ENCODE data around the gene TMEM186. TPM values are rescaled to one million over a fixed set of nuclear protein-coding genes. Genes with fewer than 3 reads are reported as not detected.

TMEM186 gene
- polyA plus RNA-seq, 2 donors: 5.6 to 8.8 TPM

GRCh38 chr16:8781797-8782196 is 15.6 kb downstream of the TMEM186 start:
- no peak overlapping the region for H3K4me3 ChIP-seq (ENCODE audit: low read depth in 1 of 2, low read length in 2 of 2)
- no peak overlapping the region for H3K27ac ChIP-seq (ENCODE audit: low read depth in 2 of 2, low read length in 1 of 2)
- no peaks in the 10 kb centered on the region for H3K4me1 ChIP-seq (ENCODE audit: control insufficient read depth in 2 of 2, insufficient read depth in 2 of 2, low read length in 1 of 2)
- no peaks in the 10 kb centered on the region for H3K27me3 ChIP-seq (ENCODE audit: control insufficient read depth in 1 of 2, insufficient read depth in 2 of 2, low read length in 2 of 2)
- WGBS, 2 donors: 95 to 96% methylated on average over 8 of the region's 8 CpGs
- H3K36me3 ChIP-seq (ENCODE audit: control insufficient read depth in 2 of 2, insufficient read depth in 2 of 2, low read length in 1 of 2): peaks cover 0 to 11% of the 10 kb centered on the region in 2 donors
- H3K9me3 ChIP-seq (ENCODE audit: control insufficient read depth in 2 of 2, insufficient read depth in 1 of 2, low read depth in 1 of 2, low read length in 1 of 2): no peaks in the 10 kb centered on the region

GRCh38 chr16:8777217-8777616 is 20.2 kb downstream of the TMEM186 start:
- no peak overlapping the region for H3K27ac ChIP-seq (ENCODE audit: low read depth in 2 of 2, low read length in 1 of 2)
- peaks cover 0 to 1% of the 10 kb centered on the region in 2 donors for H3K9me3 ChIP-seq (ENCODE audit: control insufficient read depth in 2 of 2, insufficient read depth in 1 of 2, low read depth in 1 of 2, low read length in 1 of 2)
- no peaks in the 10 kb centered on the region for H3K27me3 ChIP-seq (ENCODE audit: control insufficient read depth in 1 of 2, insufficient read depth in 2 of 2, low read length in 2 of 2)
- WGBS, 2 donors: 94 to 95% methylated on average over 7 of the region's 7 CpGs
- H3K4me3 ChIP-seq (ENCODE audit: low read depth in 1 of 2, low read length in 2 of 2): no peak overlapping the region
- peaks cover 0 to 22% of the 10 kb centered on the region in 2 donors for H3K36me3 ChIP-seq (ENCODE audit: control insufficient read depth in 2 of 2, insufficient read depth in 2 of 2, low read length in 1 of 2)
- peaks cover 2% of the 10 kb centered on the region in 2 donors for H3K4me1 ChIP-seq (ENCODE audit: control insufficient read depth in 2 of 2, insufficient read depth in 2 of 2, low read length in 1 of 2)

- Histone ChIP-seq H3K4me1 (ENCODE audit: control insufficient read depth in 2 of 2, insufficient read depth in 2 of 2, low read length in 1 of 2) (peaks cover 2% of the 10 kb centered on the region in 2 donors), H3K36me3 (ENCODE audit: control insufficient read depth in 2 of 2, insufficient read depth in 2 of 2, low read length in 1 of 2) (peaks cover 0 to 25% of the 10 kb centered on the region in 2 donors), H3K4me3 (ENCODE audit: low read depth in 1 of 2, low read length in 2 of 2) (no peak overlapping the region), H3K27me3 (ENCODE audit: control insufficient read depth in 1 of 2, insufficient read depth in 2 of 2, low read length in 2 of 2) (no peaks in the 10 kb centered on the region), H3K9me3 (ENCODE audit: control insufficient read depth in 2 of 2, insufficient read depth in 1 of 2, low read depth in 1 of 2, low read length in 1 of 2) (peaks cover 0 to 1% of the 10 kb centered on the region in 2 donors), H3K27ac (ENCODE audit: low read depth in 2 of 2, low read length in 1 of 2) (peak overlapping the region; percentile 69 to 76)
- 49 to 66% methylated on average over 12 of the region's 12 CpGs for WGBS, 2 donors
These were observed 21.3 kb downstream of the TMEM186 start for GRCh38 chr16:8776129-8776584.

- Histone ChIP-seq H3K27ac (ENCODE audit: low read depth in 2 of 2, low read length in 1 of 2) (peak overlapping the region in 1 of 2 donors; percentile 68), H3K36me3 (ENCODE audit: control insufficient read depth in 2 of 2, insufficient read depth in 2 of 2, low read length in 1 of 2) (peaks cover 0 to 25% of the 10 kb centered on the region in 2 donors), H3K4me1 (ENCODE audit: control insufficient read depth in 2 of 2, insufficient read depth in 2 of 2, low read length in 1 of 2) (peaks cover 2% of the 10 kb centered on the region in 2 donors), H3K4me3 (ENCODE audit: low read depth in 1 of 2, low read length in 2 of 2) (no peak overlapping the region), H3K27me3 (ENCODE audit: control insufficient read depth in 1 of 2, insufficient read depth in 2 of 2, low read length in 2 of 2) (no peaks in the 10 kb centered on the region), H3K9me3 (ENCODE audit: control insufficient read depth in 2 of 2, insufficient read depth in 1 of 2, low read depth in 1 of 2, low read length in 1 of 2) (peaks cover 0 to 1% of the 10 kb centered on the region in 2 donors)
- whole genome bisulfite sequencing, 2 donors: 84 to 89% methylated on average over 1 of the region's 1 CpG
These were observed 22.1 kb downstream of the TMEM186 start for GRCh38 chr16:8775359-8775758.

DNA sequence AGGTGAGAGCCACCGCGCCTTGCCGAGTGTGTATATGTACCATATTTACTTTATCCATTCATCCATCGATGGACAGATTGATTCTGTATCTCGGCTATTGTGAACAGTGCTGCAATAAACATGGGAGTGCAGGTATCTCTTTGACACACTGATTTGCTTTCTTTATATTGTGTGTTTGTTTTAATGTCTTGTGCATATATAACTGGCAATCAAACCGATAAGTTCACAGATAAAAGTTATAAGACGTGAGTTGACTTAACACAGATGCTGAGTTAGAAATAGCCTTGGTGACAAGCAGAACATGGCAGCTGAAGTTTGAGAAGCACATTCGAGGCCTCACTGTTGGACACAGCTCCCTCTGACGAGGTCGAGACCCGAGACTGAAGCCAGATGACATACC is 23.2 kb downstream of the TMEM186 start:
- Histone ChIP-seq H3K27ac (ENCODE audit: low read depth in 2 of 2, low read length in 1 of 2) (no peak overlapping the region), H3K36me3 (ENCODE audit: control insufficient read depth in 2 of 2, insufficient read depth in 2 of 2, low read length in 1 of 2) (peaks cover 0 to 21% of the 10 kb centered on the region in 2 donors), H3K4me3 (ENCODE audit: low read depth in 1 of 2, low read length in 2 of 2) (no peak overlapping the region), H3K9me3 (ENCODE audit: control insufficient read depth in 2 of 2, insufficient read depth in 1 of 2, low read depth in 1 of 2, low read length in 1 of 2) (peaks cover 0 to 1% of the 10 kb centered on the region in 2 donors), H3K4me1 (ENCODE audit: control insufficient read depth in 2 of 2, insufficient read depth in 2 of 2, low read length in 1 of 2) (peaks cover 2% of the 10 kb centered on the region in 2 donors), H3K27me3 (ENCODE audit: control insufficient read depth in 1 of 2, insufficient read depth in 2 of 2, low read length in 2 of 2) (no peaks in the 10 kb centered on the region)
- WGBS, 2 donors: 77 to 88% methylated on average over 11 of the region's 11 CpGs

DNA sequence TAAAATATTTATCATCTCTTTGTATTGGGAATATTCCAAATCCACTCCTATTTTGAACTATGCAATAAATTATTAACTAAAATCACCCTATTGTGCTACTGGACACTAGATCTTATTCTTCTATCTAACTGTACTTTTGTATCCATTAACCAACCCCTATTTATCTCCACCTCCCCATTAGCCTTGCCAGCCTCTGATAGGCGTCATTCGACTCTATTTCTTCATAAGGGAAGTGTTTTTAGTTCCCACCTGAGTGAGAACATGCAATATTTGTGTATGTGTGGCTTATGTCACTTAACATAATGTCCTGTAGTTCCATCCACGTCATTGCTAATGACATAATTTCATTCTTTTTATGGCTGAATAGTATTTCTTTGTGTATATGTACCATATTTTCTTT is 23.9 kb downstream of the TMEM186 start:
- H3K4me3 ChIP-seq (ENCODE audit: low read depth in 1 of 2, low read length in 2 of 2): no peak overlapping the region
- H3K36me3 ChIP-seq (ENCODE audit: control insufficient read depth in 2 of 2, insufficient read depth in 2 of 2, low read length in 1 of 2): peaks cover 2 to 20% of the 10 kb centered on the region in 2 donors
- peaks cover 2% of the 10 kb centered on the region in 2 donors for H3K4me1 ChIP-seq (ENCODE audit: control insufficient read depth in 2 of 2, insufficient read depth in 2 of 2, low read length in 1 of 2)
- no peak overlapping the region for H3K27ac ChIP-seq (ENCODE audit: low read depth in 2 of 2, low read length in 1 of 2)
- 48 to 77% methylated on average over 3 of the region's 3 CpGs for WGBS, 2 donors
- no peaks in the 10 kb centered on the region for H3K27me3 ChIP-seq (ENCODE audit: control insufficient read depth in 1 of 2, insufficient read depth in 2 of 2, low read length in 2 of 2)
- peaks cover 0 to 1% of the 10 kb centered on the region in 2 donors for H3K9me3 ChIP-seq (ENCODE audit: control insufficient read depth in 2 of 2, insufficient read depth in 1 of 2, low read depth in 1 of 2, low read length in 1 of 2)

DNA sequence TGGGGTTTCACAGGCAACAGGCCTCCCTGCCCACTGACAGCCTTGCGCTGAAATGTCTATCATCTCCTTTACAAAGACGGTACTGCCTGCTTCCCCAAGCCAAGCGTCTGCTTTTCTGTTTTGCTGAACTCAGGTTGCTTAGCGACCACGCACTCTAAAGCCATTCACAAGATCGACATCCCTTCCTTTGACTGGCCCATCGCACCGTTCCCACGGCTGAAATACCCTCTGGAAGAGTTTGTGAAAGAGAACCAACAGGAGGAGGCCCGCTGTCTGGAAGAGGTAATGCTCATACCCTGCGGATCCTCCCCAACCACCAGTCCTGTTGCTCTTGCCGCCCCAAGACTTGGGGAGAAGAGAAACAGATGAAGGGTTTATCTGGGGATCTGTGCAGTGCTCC is 28.7 kb downstream of the TMEM186 start:
- no peak overlapping the region for H3K4me3 ChIP-seq (ENCODE audit: low read depth in 1 of 2, low read length in 2 of 2)
- no peaks in the 10 kb centered on the region for H3K27me3 ChIP-seq (ENCODE audit: control insufficient read depth in 1 of 2, insufficient read depth in 2 of 2, low read length in 2 of 2)
- peaks cover 2 to 17% of the 10 kb centered on the region in 2 donors for H3K36me3 ChIP-seq (ENCODE audit: control insufficient read depth in 2 of 2, insufficient read depth in 2 of 2, low read length in 1 of 2)
- no peaks in the 10 kb centered on the region for H3K4me1 ChIP-seq (ENCODE audit: control insufficient read depth in 2 of 2, insufficient read depth in 2 of 2, low read length in 1 of 2)
- H3K27ac ChIP-seq (ENCODE audit: low read depth in 2 of 2, low read length in 1 of 2): no peak overlapping the region
- 85 to 87% methylated on average over 12 of the region's 12 CpGs for WGBS, 2 donors
- no peaks in the 10 kb centered on the region for H3K9me3 ChIP-seq (ENCODE audit: control insufficient read depth in 2 of 2, insufficient read depth in 1 of 2, low read depth in 1 of 2, low read length in 1 of 2)

- no peaks in the 10 kb centered on the region for H3K4me1 ChIP-seq (ENCODE audit: control insufficient read depth in 2 of 2, insufficient read depth in 2 of 2, low read length in 1 of 2)
- H3K4me3 ChIP-seq (ENCODE audit: low read depth in 1 of 2, low read length in 2 of 2): no peak overlapping the region
- WGBS, 2 donors: 95 to 97% methylated on average over 12 of the region's 12 CpGs
- H3K27me3 ChIP-seq (ENCODE audit: control insufficient read depth in 1 of 2, insufficient read depth in 2 of 2, low read length in 2 of 2): no peaks in the 10 kb centered on the region
- H3K27ac ChIP-seq (ENCODE audit: low read depth in 2 of 2, low read length in 1 of 2): no peak overlapping the region
- H3K36me3 ChIP-seq (ENCODE audit: control insufficient read depth in 2 of 2, insufficient read depth in 2 of 2, low read length in 1 of 2): peaks cover 2 to 17% of the 10 kb centered on the region in 2 donors
- no peaks in the 10 kb centered on the region for H3K9me3 ChIP-seq (ENCODE audit: control insufficient read depth in 2 of 2, insufficient read depth in 1 of 2, low read depth in 1 of 2, low read length in 1 of 2)
These were observed 29.2 kb downstream of the TMEM186 start for GRCh38 chr16:8768283-8768682.

DNA sequence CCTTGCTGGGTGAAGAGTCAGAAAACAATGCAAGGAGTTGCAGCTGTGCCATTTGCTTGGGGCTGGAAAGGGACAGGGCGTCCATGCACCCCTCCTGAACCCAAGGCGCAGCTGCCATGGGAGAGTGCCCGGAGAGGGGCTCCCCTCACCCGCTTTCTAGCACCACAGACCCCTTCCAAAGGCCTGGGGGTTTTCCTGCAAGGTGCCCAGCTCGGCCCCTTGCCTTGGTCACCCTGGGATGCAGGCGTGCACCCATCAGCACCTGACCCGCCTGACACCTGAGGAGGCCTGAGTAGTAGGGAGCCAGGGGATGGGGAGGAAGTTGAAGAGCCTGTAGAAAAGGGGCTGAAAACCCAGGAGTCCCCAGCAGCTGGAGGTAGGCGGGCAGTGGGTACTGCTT is 30.3 kb downstream of the TMEM186 start:
- H3K27me3 ChIP-seq (ENCODE audit: control insufficient read depth in 1 of 2, insufficient read depth in 2 of 2, low read length in 2 of 2): no peaks in the 10 kb centered on the region
- no peak overlapping the region for H3K4me3 ChIP-seq (ENCODE audit: low read depth in 1 of 2, low read length in 2 of 2)
- H3K36me3 ChIP-seq (ENCODE audit: control insufficient read depth in 2 of 2, insufficient read depth in 2 of 2, low read length in 1 of 2): peaks cover 2 to 13% of the 10 kb centered on the region in 2 donors
- WGBS, 2 donors: 93% methylated on average over 8 of the region's 8 CpGs
- no peaks in the 10 kb centered on the region for H3K4me1 ChIP-seq (ENCODE audit: control insufficient read depth in 2 of 2, insufficient read depth in 2 of 2, low read length in 1 of 2)
- H3K27ac ChIP-seq (ENCODE audit: low read depth in 2 of 2, low read length in 1 of 2): no peak overlapping the region
- H3K9me3 ChIP-seq (ENCODE audit: control insufficient read depth in 2 of 2, insufficient read depth in 1 of 2, low read depth in 1 of 2, low read length in 1 of 2): no peaks in the 10 kb centered on the region

DNA sequence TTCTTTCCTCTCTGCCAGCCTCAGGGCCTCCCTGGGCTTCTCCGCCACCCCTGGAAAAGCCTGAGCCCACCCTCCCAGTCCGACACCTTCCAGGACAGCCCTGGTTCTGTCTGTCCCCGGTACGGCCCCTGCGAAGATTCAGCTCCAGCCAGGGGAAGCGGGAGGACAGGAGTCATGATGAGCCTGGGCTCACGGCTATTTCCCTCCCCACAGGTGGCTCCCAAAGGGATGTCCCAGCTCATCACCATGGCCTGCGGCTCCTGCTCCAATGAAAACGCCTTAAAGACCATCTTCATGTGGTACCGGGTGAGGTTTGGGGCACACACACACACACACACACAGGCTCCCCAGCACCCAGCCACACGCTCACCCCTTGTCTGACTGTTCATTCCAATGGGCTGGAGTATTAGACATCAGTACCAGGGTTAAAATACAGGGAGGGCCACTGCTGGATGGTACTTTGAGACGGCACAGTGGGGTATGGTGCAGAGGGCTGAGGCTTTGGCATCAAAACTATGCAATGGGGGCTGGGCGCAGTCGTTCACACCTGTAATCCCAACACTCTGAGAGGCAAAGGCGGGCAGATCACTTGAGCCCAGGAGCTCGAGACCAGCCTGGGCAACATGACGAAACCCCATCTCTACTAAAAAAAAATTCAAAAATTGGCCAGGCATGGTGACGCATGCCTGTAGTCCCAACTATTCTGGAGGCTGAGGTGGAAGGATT is 32.8 kb downstream of the TMEM186 start:
- Histone ChIP-seq H3K4me3 (ENCODE audit: low read depth in 1 of 2, low read length in 2 of 2) (no peak overlapping the region), H3K9me3 (ENCODE audit: control insufficient read depth in 2 of 2, insufficient read depth in 1 of 2, low read depth in 1 of 2, low read length in 1 of 2) (no peaks in the 10 kb centered on the region), H3K27ac (ENCODE audit: low read depth in 2 of 2, low read length in 1 of 2) (no peak overlapping the region), H3K36me3 (ENCODE audit: control insufficient read depth in 2 of 2, insufficient read depth in 2 of 2, low read length in 1 of 2) (peaks cover 2 to 10% of the 10 kb centered on the region in 2 donors), H3K27me3 (ENCODE audit: control insufficient read depth in 1 of 2, insufficient read depth in 2 of 2, low read length in 2 of 2) (no peaks in the 10 kb centered on the region), H3K4me1 (ENCODE audit: control insufficient read depth in 2 of 2, insufficient read depth in 2 of 2, low read length in 1 of 2) (no peaks in the 10 kb centered on the region)
- 90 to 91% methylated on average over 18 of the region's 18 CpGs for WGBS, 2 donors

All from esophagus (tissue), 2 donors.